Breast epithelium (tissue), 3 donors: ENCODE measurements around the gene CIDEB.

ENCODE experiments used
- POLR2A ChIP-seq: fragments of 450-650 bp; IDR thresholded peaks from one replicate; pipeline ENCODE4 v1.6.1; 2016; ENCODE audit warnings: antibody characterized with exemption, mild to moderate bottlenecking, moderate library complexity
- POLR2AphosphoS5 ChIP-seq, 3 donors: sonication (generic); formaldehyde crosslinking; IDR thresholded peaks; one replicate each; pipeline ENCODE4 v1.6.1; 2017; ENCODE audit warnings: antibody characterized with exemption in 3 of 3
- TF ChIP-seq, protein P1 (sequence below), 3 donors: fragments of 450-650 bp; IDR thresholded peaks; one replicate each; pipeline ENCODE4 v1.5.1; 2016 to 2017; ENCODE audit warnings: antibody characterized with exemption in 3 of 3, mild to moderate bottlenecking in 3 of 3, moderate library complexity in 3 of 3

GRCh38 chr14:24266344-24267244 lies 41.2 kb downstream of the CIDEB start:
- TF ChIP-seq, protein P1, sequence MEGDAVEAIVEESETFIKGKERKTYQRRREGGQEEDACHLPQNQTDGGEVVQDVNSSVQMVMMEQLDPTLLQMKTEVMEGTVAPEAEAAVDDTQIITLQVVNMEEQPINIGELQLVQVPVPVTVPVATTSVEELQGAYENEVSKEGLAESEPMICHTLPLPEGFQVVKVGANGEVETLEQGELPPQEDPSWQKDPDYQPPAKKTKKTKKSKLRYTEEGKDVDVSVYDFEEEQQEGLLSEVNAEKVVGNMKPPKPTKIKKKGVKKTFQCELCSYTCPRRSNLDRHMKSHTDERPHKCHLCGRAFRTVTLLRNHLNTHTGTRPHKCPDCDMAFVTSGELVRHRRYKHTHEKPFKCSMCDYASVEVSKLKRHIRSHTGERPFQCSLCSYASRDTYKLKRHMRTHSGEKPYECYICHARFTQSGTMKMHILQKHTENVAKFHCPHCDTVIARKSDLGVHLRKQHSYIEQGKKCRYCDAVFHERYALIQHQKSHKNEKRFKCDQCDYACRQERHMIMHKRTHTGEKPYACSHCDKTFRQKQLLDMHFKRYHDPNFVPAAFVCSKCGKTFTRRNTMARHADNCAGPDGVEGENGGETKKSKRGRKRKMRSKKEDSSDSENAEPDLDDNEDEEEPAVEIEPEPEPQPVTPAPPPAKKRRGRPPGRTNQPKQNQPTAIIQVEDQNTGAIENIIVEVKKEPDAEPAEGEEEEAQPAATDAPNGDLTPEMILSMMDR (IDR thresholded peaks at IDR 0.05) = no peak
- TF ChIP-seq POLR2A = no peak
- TF ChIP-seq POLR2AphosphoS5 (IDR thresholded peaks at IDR 0.05) = no peak
